Esophagus mucosa (tissue), 1 donor: ENCODE results near the gene FAM78A. TPM values are rescaled to one million over a fixed set of nuclear protein-coding genes. Genes with fewer than 3 reads are reported as not detected.
"Not testable (repeated sequence)": the region's sequence is repeated elsewhere in the genome, so short reads cannot be mapped to it uniquely, and the experiment has no call there.

Experiments
- ATAC-seq: fragments of 200-7000 bp; cut with Tn5 transposase; one replicate; pipeline ENCODE4 v1.9.1; 2020
- total RNA-seq: library from RNA; stranded (reverse); gene quantifications from one replicate; pipeline ENCODE4 v1.2.4, GENCODE V29; 2023
- donor health status: DM: yes; HTN: yes; CAD: no.

The FAM78A gene
- total RNA-seq, 1 donor from 2014 or later, result 0.72 TPM

- not testable (repeated sequence) for ATAC-seq
Measured at GRCh38 chr9:131263033-131263343, 13.3 kb downstream of the FAM78A start.

- ATAC-seq, result no peak
Measured at GRCh38 chr9:131262327-131263032, 13.8 kb downstream of the FAM78A start.

- no peak for ATAC-seq
Measured at GRCh38 chr9:131260751-131261452, 15.4 kb downstream of the FAM78A start.

GRCh38 chr9:131259916-131260597 is 16.3 kb downstream of the FAM78A start:
- no peak for ATAC-seq

- ATAC-seq, result no peak
Measured at GRCh38 chr9:131259432-131259898, 16.8 kb downstream of the FAM78A start.

- no peak for ATAC-seq
Measured at GRCh38 chr9:131258698-131259431, 17.4 kb downstream of the FAM78A start.

GRCh38 chr9:131258186-131258585 is 18.1 kb downstream of the FAM78A start:
- no peak for ATAC-seq

DNA sequence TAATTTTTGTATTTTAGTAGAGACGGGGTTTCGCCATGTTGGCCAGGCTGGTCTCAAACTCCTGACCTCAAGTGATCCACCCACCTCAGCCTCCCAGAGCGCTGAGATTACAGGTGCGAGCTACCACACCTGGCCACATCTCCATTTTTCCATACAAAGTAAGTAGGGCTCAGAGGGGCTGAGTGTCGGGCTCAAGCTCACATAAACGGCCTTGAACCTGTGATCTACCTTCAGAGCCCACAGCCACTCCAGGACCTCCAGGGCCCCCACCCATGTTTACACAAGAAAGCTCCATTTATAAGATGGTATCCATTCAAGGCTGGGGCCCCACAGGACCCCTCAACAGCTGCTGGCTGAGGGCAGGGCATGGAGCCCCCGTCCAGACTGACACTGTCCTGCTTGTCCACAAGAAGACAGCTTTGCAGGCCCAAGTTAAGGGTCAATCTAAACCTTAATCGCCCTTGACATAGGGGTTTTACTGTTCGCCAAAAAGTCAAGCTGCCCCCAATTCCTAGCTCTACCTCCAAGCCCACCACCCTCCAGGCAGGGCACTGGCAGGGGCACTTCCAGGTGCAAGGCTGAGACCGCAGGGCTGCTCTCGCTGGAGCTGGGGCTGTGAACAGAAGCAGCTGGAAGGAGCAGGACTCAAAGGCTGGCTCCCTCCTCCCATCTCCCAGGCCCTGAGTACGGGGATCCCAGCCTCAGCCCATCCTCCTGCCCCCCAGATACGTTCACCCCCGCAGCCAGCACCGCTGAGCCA is 18.9 kb downstream of the FAM78A start:
- ATAC-seq, result no peak

- ATAC-seq, result no peak
Measured at GRCh38 chr9:131255676-131256197, 20.6 kb downstream of the FAM78A start.

- ATAC-seq, result no peak
Measured at GRCh38 chr9:131254626-131255025, 21.7 kb downstream of the FAM78A start.

- ATAC-seq, result no peak
Measured at GRCh38 chr9:131253891-131254491, 22.3 kb downstream of the FAM78A start.

- ATAC-seq, result peak; percentile 16
Measured at GRCh38 chr9:131252120-131252519, 24.2 kb downstream of the FAM78A start.

- ATAC-seq, result no peak
Measured at GRCh38 chr9:131246618-131247017, 29.7 kb downstream of the FAM78A start.

DNA sequence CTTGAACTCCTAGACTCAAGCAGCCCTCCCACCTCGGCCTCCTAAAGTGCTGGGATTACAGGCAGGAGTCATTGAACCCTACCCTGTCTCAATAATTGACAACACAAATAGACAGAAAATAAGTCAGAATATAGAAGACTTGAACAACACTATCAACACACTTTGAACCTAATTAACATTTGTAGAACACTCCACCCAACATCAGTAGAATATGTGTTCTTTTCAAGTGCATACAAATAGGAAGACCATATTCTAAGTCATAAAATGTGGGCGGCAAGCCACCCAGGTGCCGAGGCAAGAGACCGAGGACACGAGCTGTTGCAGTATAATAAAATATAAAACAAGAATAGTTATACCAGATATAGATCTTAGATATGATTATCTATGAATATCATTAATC is 32.0 kb downstream of the FAM78A start:
- not testable (repeated sequence) for ATAC-seq

GRCh38 chr9:131240047-131240921 is 36.0 kb downstream of the FAM78A start:
- ATAC-seq, result no peak

- ATAC-seq, result no peak
Measured at GRCh38 chr9:131239161-131239975, 36.9 kb downstream of the FAM78A start.

GRCh38 chr9:131238402-131239021 is 37.8 kb downstream of the FAM78A start:
- ATAC-seq, result peak; percentile 24

GRCh38 chr9:131237931-131238401 is 38.3 kb downstream of the FAM78A start:
- ATAC-seq, result peak; percentile 64

GRCh38 chr9:131237291-131237690 is 39.0 kb downstream of the FAM78A start:
- no peak for ATAC-seq
